VCaP (cell line): Measurements from ENCODE around the gene FAM219B.

Experiments used
- H3K27ac ChIP-seq: fragments of 450-650 bp; 2 replicates; pipeline ENCODE4 v1.5.1; 2017
- TF ChIP-seq, protein P1 (sequence below): fragments of 450-650 bp; conservative IDR thresholded peaks from 2 replicates; pipeline ENCODE4 v1.5.1; 2017; ENCODE audit warnings: mild to moderate bottlenecking, moderate library complexity

The FAM219B gene

DNA sequence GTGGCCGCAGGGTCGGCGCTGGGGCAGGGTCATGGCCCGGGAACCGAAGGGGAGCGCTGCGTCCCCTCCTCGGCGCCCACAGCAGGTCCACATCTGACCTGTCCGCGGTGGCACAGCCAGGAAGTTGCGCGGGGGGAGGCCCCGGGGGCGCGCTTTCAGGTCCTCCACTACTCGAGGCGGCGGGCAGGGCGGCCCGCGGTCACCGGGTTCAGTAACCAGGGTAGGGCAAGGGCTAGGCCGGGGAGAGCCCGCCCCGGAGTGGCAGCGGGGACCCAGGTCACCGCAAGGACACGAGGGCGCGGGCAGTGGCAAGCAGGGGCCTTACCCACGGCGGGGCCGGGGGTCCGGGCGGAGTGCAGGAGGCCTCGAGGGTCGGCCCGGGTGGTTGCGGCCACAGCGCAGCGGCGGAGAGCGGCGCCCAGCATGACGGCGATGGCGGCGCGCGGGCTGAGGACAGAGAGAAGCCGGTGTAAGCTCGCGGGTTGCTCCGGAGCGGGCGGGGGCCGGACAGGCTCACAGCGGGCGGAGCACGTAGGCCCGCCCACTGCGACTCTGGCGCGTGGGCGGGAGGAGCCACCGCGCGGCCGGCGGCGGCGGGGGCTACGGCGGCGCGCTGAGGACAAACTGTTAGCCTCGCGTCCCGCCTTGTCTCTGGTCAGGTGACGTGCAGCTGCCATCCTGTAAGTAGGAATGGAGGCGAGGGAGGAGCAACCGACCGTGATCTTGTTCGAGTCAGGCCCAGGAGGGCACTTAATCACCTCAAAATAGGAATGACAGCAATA lies 31.1 kb upstream of the FAM219B start, which contains the start of gene COX5A:
Gene COX5A, minus strand, starts transcription at position 484 of the 782 bp plus-strand sequence. Its CDS starts 59 bp downstream, at position 425.
- H3K27ac ChIP-seq, result peak within 1 kb of the TSS; percentile 99
- TF ChIP-seq, protein P1, sequence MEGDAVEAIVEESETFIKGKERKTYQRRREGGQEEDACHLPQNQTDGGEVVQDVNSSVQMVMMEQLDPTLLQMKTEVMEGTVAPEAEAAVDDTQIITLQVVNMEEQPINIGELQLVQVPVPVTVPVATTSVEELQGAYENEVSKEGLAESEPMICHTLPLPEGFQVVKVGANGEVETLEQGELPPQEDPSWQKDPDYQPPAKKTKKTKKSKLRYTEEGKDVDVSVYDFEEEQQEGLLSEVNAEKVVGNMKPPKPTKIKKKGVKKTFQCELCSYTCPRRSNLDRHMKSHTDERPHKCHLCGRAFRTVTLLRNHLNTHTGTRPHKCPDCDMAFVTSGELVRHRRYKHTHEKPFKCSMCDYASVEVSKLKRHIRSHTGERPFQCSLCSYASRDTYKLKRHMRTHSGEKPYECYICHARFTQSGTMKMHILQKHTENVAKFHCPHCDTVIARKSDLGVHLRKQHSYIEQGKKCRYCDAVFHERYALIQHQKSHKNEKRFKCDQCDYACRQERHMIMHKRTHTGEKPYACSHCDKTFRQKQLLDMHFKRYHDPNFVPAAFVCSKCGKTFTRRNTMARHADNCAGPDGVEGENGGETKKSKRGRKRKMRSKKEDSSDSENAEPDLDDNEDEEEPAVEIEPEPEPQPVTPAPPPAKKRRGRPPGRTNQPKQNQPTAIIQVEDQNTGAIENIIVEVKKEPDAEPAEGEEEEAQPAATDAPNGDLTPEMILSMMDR, result no peak; the same call in 1 of the 2 replicates

DNA sequence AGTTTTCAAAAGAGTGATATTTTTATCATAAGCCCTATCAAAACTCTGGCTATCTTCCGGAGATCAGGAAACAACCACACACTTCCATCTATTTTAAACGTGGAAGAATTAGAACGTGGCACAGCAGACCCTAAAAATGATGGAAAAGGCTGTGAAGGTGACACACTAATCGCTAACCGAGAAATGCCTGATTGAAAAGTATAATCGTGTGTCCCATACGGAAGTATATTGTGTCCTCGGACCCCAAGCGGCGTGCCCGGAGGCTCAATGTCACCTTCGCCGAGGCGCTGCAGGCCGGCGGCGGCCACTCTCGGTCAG lies 30.6 kb upstream of the FAM219B start:
- TF ChIP-seq, protein P1, result no peak
- peak overlapping the region; percentile 99 for H3K27ac ChIP-seq

GRCh38 chr15:74935193-74935592 lies 28.5 kb upstream of the FAM219B start:
- peak overlapping the region; percentile 99; the same call in 1 of the 2 replicates for H3K27ac ChIP-seq

GRCh38 chr15:74933573-74933972 lies 26.9 kb upstream of the FAM219B start:
- TF ChIP-seq, protein P1, result no peak

More at GRCh38 chr15:74935193-74935592, 28.5 kb upstream of the FAM219B start:
- TF ChIP-seq, protein P1, result peak; percentile 26; the same call in 1 of the 2 replicates

DNA sequence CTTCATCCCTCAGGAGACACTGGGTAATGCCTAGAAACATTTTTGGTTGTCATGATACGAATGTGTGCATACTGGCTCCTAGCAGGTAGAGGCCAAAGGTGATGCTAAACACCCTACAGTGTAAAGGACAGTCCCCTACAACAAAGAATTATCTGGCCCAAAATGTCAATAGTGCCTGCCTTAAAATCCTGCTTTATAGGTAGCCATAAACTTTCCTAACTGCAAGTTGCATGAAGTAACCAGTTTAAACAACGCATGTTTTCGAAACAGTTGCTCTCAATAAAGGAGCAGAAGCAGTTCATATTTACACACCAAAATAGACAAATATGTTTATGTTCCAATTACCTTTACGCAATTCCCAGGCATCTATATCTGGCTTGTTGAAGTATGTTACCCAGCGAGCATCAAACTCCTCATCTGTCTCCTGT lies 22.1 kb upstream of the FAM219B start:
- peak overlapping the region; percentile 51 for H3K27ac ChIP-seq
- TF ChIP-seq, protein P1, result no peak

More at GRCh38 chr15:74933573-74933972, 26.9 kb upstream of the FAM219B start:
- H3K27ac ChIP-seq, result peak overlapping the region; percentile 99

- TF ChIP-seq, protein P1, result no peak
- H3K27ac ChIP-seq, result no peak overlapping the region
These were observed 17.9 kb upstream of the FAM219B start for GRCh38 chr15:74924525-74924924.

DNA sequence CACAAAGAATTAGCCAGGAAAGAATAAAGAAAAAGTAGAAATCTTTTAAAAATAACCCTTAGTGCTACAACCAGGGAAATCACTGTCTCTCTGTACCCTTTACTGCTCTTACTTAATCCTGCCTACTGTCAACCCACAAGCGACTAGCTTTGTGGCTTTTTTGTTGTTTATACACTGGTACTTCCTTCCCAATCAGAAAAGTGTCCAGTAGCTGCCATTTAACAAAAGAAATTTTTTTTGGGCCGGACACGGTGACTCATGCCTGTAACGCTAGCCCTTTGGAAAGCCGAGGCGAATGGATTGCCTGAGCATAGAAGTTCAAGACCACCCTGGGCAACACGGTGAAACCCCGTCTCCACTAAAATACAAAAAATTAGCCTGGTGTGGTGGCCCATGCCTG lies 13.8 kb upstream of the FAM219B start:
- TF ChIP-seq, protein P1, result no peak
- no peak overlapping the region for H3K27ac ChIP-seq
